HepG2 (cell line): ENCODE data around the gene PTAR1. TPM values are rescaled to one million over a fixed set of nuclear protein-coding genes. Genes with fewer than 3 reads are reported as not detected.

Experiments
- ATAC-seq: fragments of 200-7000 bp; cut with Tn5 transposase; 3 replicates; pipeline ENCODE4 v1.9.1; 2020; ENCODE audit warnings: mild to moderate bottlenecking, moderate library complexity
- BruUV-seq: library from RNA; stranded (reverse); fragments of 400-500 nt; replicated peaks from 2 replicates; lab custom pipeline; 2021; lab: Mats Ljungman, UMichigan
- CTCF ChIA-PET: fragments of 300-600 bp; formaldehyde crosslinking; extraction: SDS; loops from one replicate; lab custom pipeline; 2021; ENCODE audit warnings: low total read pairs, inconsistent platforms, low intra/inter-chr PET ratio; lab: Yijun Ruan, JAX
- POLR2A ChIA-PET: fragments of 350-600 bp; sonication (Branson Sonifier 250); formaldehyde crosslinking; loops from one replicate; lab custom pipeline; 2020; ENCODE audit warnings: antibody characterized with exemption, inconsistent platforms; lab: Yijun Ruan, JAX
- DNase-seq: peaks from one replicate; pipeline ENCODE4 v3.0.0-alpha.2; 2015; ENCODE audit warnings: low spot score
- FAIRE-seq: peaks from 3 replicates; lab custom pipeline; 2011; peaks lifted over from hg19 to GRCh38; lab: Jason Lieb, UNC
- H2AFZ ChIP-seq: one replicate; pipeline ENCODE4 v1.6.1; 2011; ENCODE audit warnings: low read length, inconsistent platforms
- H3K27ac ChIP-seq: fragments of 300-600 bp; 3 replicates; pipeline ENCODE4 v1.8.0; 2011; ENCODE audit warnings: mixed run types, mild to moderate bottlenecking, mixed read lengths, low read length, inconsistent platforms; ENCODE audit not compliant: insufficient read depth; ENCODE audit errors: extremely low read length
- H3K27me3 ChIP-seq, 2 experiments: fragments of 200-600 bp in 1 of 2; 2 replicates in 1 of 2; 3 replicates in 1 of 2; pipeline versions ENCODE4 v1.6.0 to v1.8.0; 2011; ENCODE audit warnings: low read length in 2 of 2, mild to moderate bottlenecking in 2 of 2, moderate library complexity in 2 of 2, inconsistent platforms in 1 of 2; ENCODE audit not compliant: insufficient read depth in 2 of 2, control insufficient read depth in 1 of 2
- H3K36me3 ChIP-seq, 2 experiments: fragments of 200-600 bp in 1 of 2; replicated peaks in 1 of 2; 2 replicates in 1 of 2; 3 replicates in 1 of 2; pipeline versions ENCODE4 v1.5.1 to v1.8.0; 2011; ENCODE audit warnings: low read length in 2 of 2, inconsistent platforms in 1 of 2; ENCODE audit not compliant: insufficient read depth in 2 of 2, control insufficient read depth in 1 of 2
- H3K4me1 ChIP-seq: 2 replicates; pipeline ENCODE4 v1.5.1; 2012; ENCODE audit warnings: low read length, inconsistent platforms; ENCODE audit not compliant: insufficient read depth
- H3K4me2 ChIP-seq: 2 replicates; pipeline ENCODE4 v1.6.0; 2011; ENCODE audit warnings: low read depth, low read length, inconsistent platforms
- H3K4me3 ChIP-seq, 3 experiments: fragments of 200-600 bp in 1 of 3; sonication (generic), shearing (Covaris generic) in 1 of 3; replicated peaks in 1 of 3; 2 replicates each; pipeline ENCODE4 v1.5.1; 2011 to 2016; ENCODE audit warnings: low read length in 3 of 3, inconsistent platforms in 2 of 3, low read depth in 2 of 3, mild to moderate bottlenecking in 2 of 3, control low read depth in 1 of 3, mixed read lengths in 1 of 3; ENCODE audit not compliant: insufficient read depth in 1 of 3
- H3K79me2 ChIP-seq: one replicate; pipeline ENCODE4 v1.6.1; 2011; ENCODE audit warnings: low read length, inconsistent platforms; ENCODE audit not compliant: insufficient read depth
- H3K9ac ChIP-seq: 2 replicates; pipeline ENCODE4 v1.6.0; 2011; ENCODE audit warnings: mild to moderate bottlenecking, low read depth, low read length, inconsistent platforms; ENCODE audit not compliant: insufficient read depth
- H3K9me3 ChIP-seq: 2 replicates; pipeline ENCODE4 v1.5.1; 2012; ENCODE audit warnings: mild to moderate bottlenecking, low read length
- H4K20me1 ChIP-seq: 2 replicates; pipeline ENCODE4 v1.6.0; 2011; ENCODE audit warnings: inconsistent platforms, mild to moderate bottlenecking, low read length, moderate library complexity; ENCODE audit not compliant: insufficient read depth
- NFE2L2 ChIP-seq: fragments of 150-350 bp; IDR thresholded peaks from 2 replicates; pipeline ENCODE4 v1.6.1; 2014; ENCODE audit warnings: low read length
- RAD51 ChIP-seq: fragments of 450-650 bp; IDR thresholded peaks from 2 replicates; pipeline ENCODE4 v1.6.1; 2016; ENCODE audit warnings: borderline replicate concordance
- STAG1 ChIP-seq: sonication (generic); formaldehyde crosslinking; IDR thresholded peaks from 2 replicates; pipeline ENCODE4 v1.4.0; 2020; ENCODE audit warnings: missing genetic modification reagents
- ZNF24 ChIP-seq: fragments of 450-650 bp; IDR thresholded peaks from 2 replicates; pipeline ENCODE4 v1.6.1; 2017; ENCODE audit warnings: antibody characterized with exemption, mild to moderate bottlenecking
- WGBS: methylation state at CpG from one replicate; pipeline ENCODE4 v1.1.6; 2017; ENCODE audit warnings: low lambda C conversion rate; 5-methylcytosine and 5-hydroxymethylcytosine counted together
- in situ Hi-C: cut with HindIII; loops from 2 replicates; pipeline ENCODE4 v1.10.0; 2017; ENCODE audit warnings: low pct_unique_long_range_greater_than_20kb; ENCODE audit not compliant: extremely low pct_ligation_motif_present
- intact Hi-C: fragments of 100-400 bp; cut with micrococcal nuclease; formaldehyde crosslinking; loops from one replicate; pipeline ENCODE4 v1.10.0; 2022; ENCODE audit not compliant: unreplicated experiment
- polyA plus RNA-seq, 8 experiments: library from polyadenylated mRNA; depleted of rRNA in 3 of 8; stranded (reverse) in 7 of 8; unstranded in 1 of 8; fragments of >200 nt; fragmentation: Illumina TruSeq in 4 of 8; extraction: Trizol in 4 of 8; gene quantifications; 2 replicates each; pipeline versions ENCODE4 v1.2.1 to v1.2.3, GENCODE V29; 2011 to 2016; ENCODE audit warnings: low read depth in 4 of 8, missing spikeins in 1 of 8, mixed read lengths in 1 of 8; ENCODE audit not compliant: insufficient read depth in 1 of 8
- total RNA-seq, 5 experiments: library from RNA; depleted of rRNA; stranded (reverse); fragments of >200 nt; fragmentation: Illumina TruSeq; extraction: Trizol; gene quantifications; 2 replicates each; pipeline ENCODE4 v1.2.3, GENCODE V29; 2016; ENCODE audit warnings: low read depth in 1 of 5
- TF ChIP-seq, protein P1 (sequence below): sonication (generic); formaldehyde crosslinking; IDR thresholded peaks from 2 replicates; pipeline ENCODE4 v1.5.0; 2020; ENCODE audit warnings: mild to moderate bottlenecking, missing genetic modification reagents, moderate library complexity

Gene PTAR1
- total and polyA plus RNA-seq, 2 of the 13 experiments (the other 11 are each of a cell fraction or from before 2014, with no cell fraction given) = 26.5 to 42.1 TPM

DNA sequence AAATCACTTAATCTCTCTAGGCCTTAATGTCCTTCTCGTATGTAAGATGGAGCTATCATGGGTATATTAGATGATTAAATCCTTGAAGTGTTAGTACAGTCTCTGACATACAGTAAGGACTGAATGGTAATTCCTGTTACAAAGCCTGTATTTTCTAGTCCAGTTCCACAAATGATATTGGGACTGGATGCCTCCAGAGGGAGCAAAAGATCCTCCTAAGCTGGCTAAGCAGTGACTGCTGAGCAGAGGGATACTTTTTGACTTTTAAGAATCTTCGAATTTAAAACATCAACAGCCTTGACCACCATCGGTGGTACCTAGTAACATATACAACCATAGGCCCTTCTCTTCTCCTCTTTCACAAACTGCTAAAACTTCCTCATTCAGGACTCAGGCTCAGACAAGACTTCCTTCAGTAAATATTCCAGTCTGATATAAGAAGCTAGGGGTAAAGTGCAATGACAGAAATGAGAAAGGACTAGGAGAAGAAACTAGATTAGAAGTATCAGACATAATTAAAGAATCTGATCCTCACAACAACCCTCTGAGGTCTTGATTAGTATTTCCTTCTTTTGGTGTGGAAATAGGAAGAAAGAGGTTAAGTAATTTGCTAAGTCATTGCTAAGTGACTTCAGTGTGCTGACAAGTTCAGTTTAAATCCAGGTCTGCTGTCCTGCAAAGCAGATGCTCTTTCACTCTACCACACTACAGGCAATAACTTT is 13.9 kb downstream of the PTAR1 start:
- Histone ChIP-seq H3K4me1 (peaks cover 60% of the 10 kb centered on the region), H3K79me2 (peaks cover 53% of the 10 kb centered on the region), H3K36me3 (peaks cover 2 to 52% of the 10 kb centered on the region in 2 experiments; a peak in 3 of 5 replicates), H3K4me2 (no peak overlapping the region), H3K27me3 (no peaks in the 10 kb centered on the region)
- POLR2A ChIA-PET = interaction anchor here (4.2 kb wide), 1 partner anchor 14 kb away, joined by 31 read pairs; the partner anchor contains the start of gene PTAR1
- DNase-seq = peak; percentile 14
- CTCF ChIA-PET = interaction anchor here (1.4 kb wide), 1 partner anchor 132 kb away, joined by 4 read pairs; no protein-coding TSS in a partner anchor
- peak; percentile 20; the same call in 1 of the 3 replicates for ATAC-seq
- TF ChIP-seq RAD51 (no peak), ZNF24 (no peak), NFE2L2 (0 out of 2 replicates have a peak, but pooled peaks have one; percentile 7), STAG1 (CRISPR knock-in tag) (peak; percentile 54)
- TF ChIP-seq, protein P1, sequence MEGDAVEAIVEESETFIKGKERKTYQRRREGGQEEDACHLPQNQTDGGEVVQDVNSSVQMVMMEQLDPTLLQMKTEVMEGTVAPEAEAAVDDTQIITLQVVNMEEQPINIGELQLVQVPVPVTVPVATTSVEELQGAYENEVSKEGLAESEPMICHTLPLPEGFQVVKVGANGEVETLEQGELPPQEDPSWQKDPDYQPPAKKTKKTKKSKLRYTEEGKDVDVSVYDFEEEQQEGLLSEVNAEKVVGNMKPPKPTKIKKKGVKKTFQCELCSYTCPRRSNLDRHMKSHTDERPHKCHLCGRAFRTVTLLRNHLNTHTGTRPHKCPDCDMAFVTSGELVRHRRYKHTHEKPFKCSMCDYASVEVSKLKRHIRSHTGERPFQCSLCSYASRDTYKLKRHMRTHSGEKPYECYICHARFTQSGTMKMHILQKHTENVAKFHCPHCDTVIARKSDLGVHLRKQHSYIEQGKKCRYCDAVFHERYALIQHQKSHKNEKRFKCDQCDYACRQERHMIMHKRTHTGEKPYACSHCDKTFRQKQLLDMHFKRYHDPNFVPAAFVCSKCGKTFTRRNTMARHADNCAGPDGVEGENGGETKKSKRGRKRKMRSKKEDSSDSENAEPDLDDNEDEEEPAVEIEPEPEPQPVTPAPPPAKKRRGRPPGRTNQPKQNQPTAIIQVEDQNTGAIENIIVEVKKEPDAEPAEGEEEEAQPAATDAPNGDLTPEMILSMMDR (CRISPR knock-in tag) = peak; percentile 40
- TF ChIP-seq, all 625 proteins: peak for 3
- Histone ChIP-seq H3K27ac (peak overlapping the region; percentile 66), H3K9me3 (no peaks in the 10 kb centered on the region), H4K20me1 (no peaks in the 10 kb centered on the region; the same call in 1 of the 2 replicates), H3K9ac (no peak overlapping the region), H3K4me3 (no peak overlapping the region), H2AFZ (no peak overlapping the region)
- intact Hi-C loops (loop anchor here (2.0 to 10.0 kb wide), 3 partner anchors 74 to 321 kb away; partner anchors contain the start of gene APBA1), in situ Hi-C loops (no loop called here)
- no TSS peak for BruUV-seq
- FAIRE-seq = no peak
- 63% methylated on average over 3 of the region's 3 CpGs for WGBS
